ENCODE measurements around the gene DNAJC18. TPM values are rescaled to one million over a fixed set of nuclear protein-coding genes. Genes with fewer than 3 reads are reported as not detected.

The DNAJC18 gene
- total and polyA plus RNA-seq, 2 of the 4 experiments (the other 2 are of a cell fraction), result 8.5 to 11.1 TPM

- no peak for TF ChIP-seq RFX5 (IDR thresholded peaks at IDR 0.05; ENCODE audit: low read depth, low read length)
Measured at GRCh38 chr5:139426203-139426885, 13.0 kb downstream of the DNAJC18 start (continued).

DNA sequence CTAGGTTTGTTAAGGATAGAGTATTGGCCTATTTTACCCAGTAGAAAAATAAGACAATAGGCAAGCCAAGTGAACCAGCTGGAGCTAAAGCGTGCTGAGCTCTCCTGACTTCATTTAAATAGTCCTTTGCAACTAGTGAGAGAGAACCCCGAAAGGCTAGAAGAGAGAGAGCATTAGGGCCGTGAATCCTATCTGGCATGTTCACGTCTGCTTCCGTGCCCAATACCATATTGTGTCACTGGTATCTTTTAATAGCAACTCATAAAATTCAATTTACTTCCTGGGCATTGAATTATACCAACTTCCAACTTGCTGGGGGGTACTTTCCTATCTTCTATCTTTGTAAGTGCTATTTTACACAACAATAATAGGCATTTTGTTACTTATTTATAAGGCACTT, 13.8 kb downstream of the DNAJC18 start:
- peaks cover 2% of the 10 kb centered on the region; the same call in 1 of the 2 replicates for H3K4me1 ChIP-seq (ENCODE audit: control insufficient read depth, insufficient read depth, low read length)
- WGBS, 2 experiments (ENCODE audit: extremely low coverage in 2 of 2, insufficient read length in 1 of 2), result no CpG with 5 or more reads among the region's 5 CpGs
- CTCF ChIA-PET, result interaction anchor here (1.0 kb wide), 1 partner anchor 88 kb away, joined by 4 read pairs; no protein-coding TSS in a partner anchor
- no peak for DNase-seq
- in situ Hi-C loops (cut with MboI; ENCODE audit: low sequenced_read_pairs), result loop anchor here (10.0 kb wide), 1 partner anchor 339 kb away; no protein-coding TSS in a partner anchor
- H3K14ac ChIP-seq (replicated peaks; ENCODE audit: low read depth, low read length), result no peak overlapping the region
- no peaks in the 10 kb centered on the region for H3K9me3 ChIP-seq (ENCODE audit: control insufficient read depth, insufficient read depth, low read length)
- H3K9ac ChIP-seq (ENCODE audit: low read depth, low read length), result no peak overlapping the region
- ATAC-seq (ENCODE audit: low read depth), result no peak
- H3K36me3 ChIP-seq (ENCODE audit: control insufficient read depth, insufficient read depth, low read length), result peaks cover 24% of the 10 kb centered on the region
- no peak overlapping the region for H2AK9ac ChIP-seq (replicated peaks; ENCODE audit: low read depth, low read length, poor library complexity)
- H3K27ac ChIP-seq (ENCODE audit: insufficient read depth, low read length), result no peak overlapping the region
- H2BK5ac ChIP-seq (ENCODE audit: low read depth, low read length, poor library complexity, severe bottlenecking), result no peak overlapping the region
- no peak overlapping the region for H4K5ac ChIP-seq (ENCODE audit: low read depth, low read length)
- no peak overlapping the region for H3K18ac ChIP-seq (ENCODE audit: low read depth, low read length)
- H4K91ac ChIP-seq (ENCODE audit: insufficient read depth, low read depth, low read length), result no peak overlapping the region
- TF ChIP-seq NFE2L2 (IDR thresholded peaks at IDR 0.05; ENCODE audit: low read depth, low read length), result no peak
- H2AFZ ChIP-seq (replicated peaks; ENCODE audit: low read length, poor library complexity), result no peak overlapping the region
- intact Hi-C loops (cut with micrococcal nuclease), result no loop called here
- no peak overlapping the region for H2BK120ac ChIP-seq (ENCODE audit: low read depth, low read length)
- H3K27me3 ChIP-seq (ENCODE audit: control insufficient read depth, insufficient read depth, low read length), result no peaks in the 10 kb centered on the region
- 0 out of 2 replicates have a peak, but pooled peaks cover 7% of the 10 kb centered on the region for H3K9me1 ChIP-seq (ENCODE audit: insufficient read depth, low read length)
- no peak overlapping the region for H3K56ac ChIP-seq (ENCODE audit: extremely low read depth, insufficient read depth, low read length)
- no TSS peak for BruUV-seq (replicated peaks)
- no peak overlapping the region for H3K4me2 ChIP-seq (ENCODE audit: low read depth, low read length)
- H4K20me1 ChIP-seq (ENCODE audit: insufficient read depth, low read length), result no peaks in the 10 kb centered on the region
- H3K23ac ChIP-seq (ENCODE audit: low read depth, low read length), result no peak overlapping the region
- H2BK20ac ChIP-seq (ENCODE audit: low read depth, low read length), result no peak overlapping the region
- H3K4ac ChIP-seq (ENCODE audit: low read depth, low read length), result no peak overlapping the region
- POLR2A ChIA-PET (ENCODE audit: unreplicated experiment), result no interaction called here
- H3K4me3 ChIP-seq (ENCODE audit: insufficient read depth, low read depth, low read length), result no peak overlapping the region
- H2AK5ac ChIP-seq (ENCODE audit: low read depth, low read length), result no peak overlapping the region
- H4K8ac ChIP-seq (ENCODE audit: low read depth in 2 of 2, low read length in 2 of 2), result no peak overlapping the region
- H3K79me1 ChIP-seq (ENCODE audit: low read depth in 1 of 2, low read length in 2 of 2), result no peaks in the 10 kb centered on the region
- dilution Hi-C loops (cut with HindIII; ENCODE audit: low sequenced_read_pairs, unreplicated experiment), result no loop called here
- H2BK15ac ChIP-seq (ENCODE audit: low read depth, low read length), result no peak overlapping the region
